Gastroesophageal sphincter (tissue), 3 donors: ENCODE measurements around the gene CLCN3.

ENCODE experiments used
- CTCF ChIP-seq, 4 experiments: fragments of 200-600 bp in 2 of 4; fragments of 450-650 bp in 2 of 4; sonication (generic) in 1 of 4; IDR thresholded peaks; one replicate each; pipeline ENCODE4 v1.5.1; 2017 to 2019; ENCODE audit warnings: antibody characterized with exemption in 4 of 4, mild to moderate bottlenecking in 2 of 4, moderate library complexity in 2 of 4
- EP300 ChIP-seq: sonication (generic); formaldehyde crosslinking; IDR thresholded peaks from one replicate; pipeline ENCODE4 v1.6.1; 2017; ENCODE audit warnings: antibody characterized with exemption, mild to moderate bottlenecking
- POLR2A ChIP-seq, 2 donors: fragments of 450-650 bp; IDR thresholded peaks; one replicate each; pipeline ENCODE4 v1.6.1; 2017; ENCODE audit warnings: antibody characterized with exemption in 2 of 2, mild to moderate bottlenecking in 2 of 2, moderate library complexity in 1 of 2
- POLR2AphosphoS5 ChIP-seq: sonication (generic); formaldehyde crosslinking; IDR thresholded peaks from one replicate; pipeline ENCODE4 v1.6.1; 2017; ENCODE audit warnings: antibody characterized with exemption

- TF ChIP-seq EP300 (no peak), POLR2A (IDR thresholded peaks at IDR 0.05) (no peak), CTCF (IDR thresholded peaks at IDR 0.05) (no peak), POLR2AphosphoS5 (no peak)
These were observed 1.4 kb upstream of the CLCN3 start for GRCh38 chr4:169618986-169619385.
